Measurements from ENCODE around the gene BAIAP2L2.

DNA sequence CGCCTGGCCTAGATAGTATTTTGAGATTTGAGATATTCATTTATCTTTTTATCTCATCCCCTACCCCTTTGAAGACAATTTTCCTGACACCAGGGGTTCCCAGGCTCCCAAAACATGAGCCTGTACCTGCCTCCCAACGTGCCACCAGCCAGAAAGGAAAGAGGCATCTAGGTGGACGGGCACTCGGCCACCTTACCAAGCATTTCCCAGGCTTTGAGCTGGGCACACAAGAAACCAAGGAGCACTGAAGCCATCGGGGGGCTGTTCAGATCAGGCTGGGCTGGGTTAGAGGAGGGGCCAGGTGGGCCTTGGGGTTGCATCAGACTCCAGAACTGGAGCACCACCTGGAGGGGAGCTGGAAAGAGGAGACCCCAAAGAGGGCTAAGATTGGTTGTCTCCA, 28.5 kb upstream of the BAIAP2L2 start:
- TF ChIP-seq POLR2A (IDR thresholded peaks at IDR 0.05) (no peak), EP300 (IDR thresholded peaks at IDR 0.05) (no peak)
- TF ChIP-seq, protein P1, sequence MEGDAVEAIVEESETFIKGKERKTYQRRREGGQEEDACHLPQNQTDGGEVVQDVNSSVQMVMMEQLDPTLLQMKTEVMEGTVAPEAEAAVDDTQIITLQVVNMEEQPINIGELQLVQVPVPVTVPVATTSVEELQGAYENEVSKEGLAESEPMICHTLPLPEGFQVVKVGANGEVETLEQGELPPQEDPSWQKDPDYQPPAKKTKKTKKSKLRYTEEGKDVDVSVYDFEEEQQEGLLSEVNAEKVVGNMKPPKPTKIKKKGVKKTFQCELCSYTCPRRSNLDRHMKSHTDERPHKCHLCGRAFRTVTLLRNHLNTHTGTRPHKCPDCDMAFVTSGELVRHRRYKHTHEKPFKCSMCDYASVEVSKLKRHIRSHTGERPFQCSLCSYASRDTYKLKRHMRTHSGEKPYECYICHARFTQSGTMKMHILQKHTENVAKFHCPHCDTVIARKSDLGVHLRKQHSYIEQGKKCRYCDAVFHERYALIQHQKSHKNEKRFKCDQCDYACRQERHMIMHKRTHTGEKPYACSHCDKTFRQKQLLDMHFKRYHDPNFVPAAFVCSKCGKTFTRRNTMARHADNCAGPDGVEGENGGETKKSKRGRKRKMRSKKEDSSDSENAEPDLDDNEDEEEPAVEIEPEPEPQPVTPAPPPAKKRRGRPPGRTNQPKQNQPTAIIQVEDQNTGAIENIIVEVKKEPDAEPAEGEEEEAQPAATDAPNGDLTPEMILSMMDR (IDR thresholded peaks at IDR 0.05): no peak
